ENCODE measurements around the gene PLA2G6. TPM values are rescaled to one million over a fixed set of nuclear protein-coding genes. Genes with fewer than 3 reads are reported as not detected.
"Not testable (repeated sequence)": the region's sequence is repeated elsewhere in the genome, so short reads cannot be mapped to it uniquely, and the experiment has no call there.

Gene PLA2G6
- total and polyA plus RNA-seq, 9 donors = 16.4 to 68.4 (median 39.4) TPM

DNA sequence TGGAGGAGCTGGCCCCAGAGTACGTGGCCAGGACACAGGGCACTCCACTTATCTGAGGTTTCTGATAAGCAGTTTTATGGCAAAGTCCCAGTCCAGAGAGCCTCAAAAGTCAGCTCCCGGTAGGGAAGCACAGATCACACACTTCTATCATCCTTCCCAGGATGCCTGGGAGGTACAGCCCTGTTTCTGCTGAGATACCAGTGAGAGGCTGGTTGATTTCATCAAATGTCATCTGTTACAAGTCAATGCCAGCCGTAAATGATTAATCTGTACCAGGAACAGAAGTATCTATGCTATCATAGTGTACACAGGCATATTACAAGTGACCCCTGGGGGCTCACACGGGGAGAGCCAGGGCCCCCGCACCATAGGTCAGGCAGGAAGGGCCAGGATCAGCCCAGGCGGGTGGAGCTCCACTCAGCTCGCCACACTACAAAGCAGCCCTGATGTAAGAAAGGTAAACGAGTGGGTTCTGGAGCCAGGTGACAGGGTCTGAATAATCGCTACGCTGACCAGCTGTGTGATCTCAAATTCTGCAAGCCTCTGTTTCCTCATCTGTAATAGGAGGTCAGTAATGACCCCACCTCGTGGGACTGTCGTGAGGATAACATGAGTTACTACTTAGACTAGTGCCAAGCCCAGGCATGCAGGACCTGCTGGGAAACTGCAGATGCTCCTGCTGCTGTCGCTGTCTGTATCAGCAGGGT, 17.6 kb downstream of the PLA2G6 start:
- TF ChIP-seq, protein P1, sequence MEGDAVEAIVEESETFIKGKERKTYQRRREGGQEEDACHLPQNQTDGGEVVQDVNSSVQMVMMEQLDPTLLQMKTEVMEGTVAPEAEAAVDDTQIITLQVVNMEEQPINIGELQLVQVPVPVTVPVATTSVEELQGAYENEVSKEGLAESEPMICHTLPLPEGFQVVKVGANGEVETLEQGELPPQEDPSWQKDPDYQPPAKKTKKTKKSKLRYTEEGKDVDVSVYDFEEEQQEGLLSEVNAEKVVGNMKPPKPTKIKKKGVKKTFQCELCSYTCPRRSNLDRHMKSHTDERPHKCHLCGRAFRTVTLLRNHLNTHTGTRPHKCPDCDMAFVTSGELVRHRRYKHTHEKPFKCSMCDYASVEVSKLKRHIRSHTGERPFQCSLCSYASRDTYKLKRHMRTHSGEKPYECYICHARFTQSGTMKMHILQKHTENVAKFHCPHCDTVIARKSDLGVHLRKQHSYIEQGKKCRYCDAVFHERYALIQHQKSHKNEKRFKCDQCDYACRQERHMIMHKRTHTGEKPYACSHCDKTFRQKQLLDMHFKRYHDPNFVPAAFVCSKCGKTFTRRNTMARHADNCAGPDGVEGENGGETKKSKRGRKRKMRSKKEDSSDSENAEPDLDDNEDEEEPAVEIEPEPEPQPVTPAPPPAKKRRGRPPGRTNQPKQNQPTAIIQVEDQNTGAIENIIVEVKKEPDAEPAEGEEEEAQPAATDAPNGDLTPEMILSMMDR (IDR thresholded peaks at IDR 0.05) = no peak
- TF ChIP-seq EP300 (IDR thresholded peaks at IDR 0.05) (no peak), POLR2A (IDR thresholded peaks at IDR 0.05) (no peak)
- Histone ChIP-seq H3K9me3 (no peaks in the 10 kb centered on the region), H3K4me1 (ENCODE audit: insufficient read depth) (no peaks in the 10 kb centered on the region), H3K27me3 (no peaks in the 10 kb centered on the region), H3K27ac (no peak overlapping the region), H3K4me3 (no peak overlapping the region), H3K36me3 (no peaks in the 10 kb centered on the region)
- intact Hi-C loops (cut with DNase I) = loop anchor here in 1 of 4 donors (5.0 kb wide), 1 partner anchor 268 kb away; no protein-coding TSS in a partner anchor
- no peak for DNase-seq
- WGBS, 3 donors = 71 to 76% (median 75%) methylated on average over 13 of the region's 13 CpGs

DNA sequence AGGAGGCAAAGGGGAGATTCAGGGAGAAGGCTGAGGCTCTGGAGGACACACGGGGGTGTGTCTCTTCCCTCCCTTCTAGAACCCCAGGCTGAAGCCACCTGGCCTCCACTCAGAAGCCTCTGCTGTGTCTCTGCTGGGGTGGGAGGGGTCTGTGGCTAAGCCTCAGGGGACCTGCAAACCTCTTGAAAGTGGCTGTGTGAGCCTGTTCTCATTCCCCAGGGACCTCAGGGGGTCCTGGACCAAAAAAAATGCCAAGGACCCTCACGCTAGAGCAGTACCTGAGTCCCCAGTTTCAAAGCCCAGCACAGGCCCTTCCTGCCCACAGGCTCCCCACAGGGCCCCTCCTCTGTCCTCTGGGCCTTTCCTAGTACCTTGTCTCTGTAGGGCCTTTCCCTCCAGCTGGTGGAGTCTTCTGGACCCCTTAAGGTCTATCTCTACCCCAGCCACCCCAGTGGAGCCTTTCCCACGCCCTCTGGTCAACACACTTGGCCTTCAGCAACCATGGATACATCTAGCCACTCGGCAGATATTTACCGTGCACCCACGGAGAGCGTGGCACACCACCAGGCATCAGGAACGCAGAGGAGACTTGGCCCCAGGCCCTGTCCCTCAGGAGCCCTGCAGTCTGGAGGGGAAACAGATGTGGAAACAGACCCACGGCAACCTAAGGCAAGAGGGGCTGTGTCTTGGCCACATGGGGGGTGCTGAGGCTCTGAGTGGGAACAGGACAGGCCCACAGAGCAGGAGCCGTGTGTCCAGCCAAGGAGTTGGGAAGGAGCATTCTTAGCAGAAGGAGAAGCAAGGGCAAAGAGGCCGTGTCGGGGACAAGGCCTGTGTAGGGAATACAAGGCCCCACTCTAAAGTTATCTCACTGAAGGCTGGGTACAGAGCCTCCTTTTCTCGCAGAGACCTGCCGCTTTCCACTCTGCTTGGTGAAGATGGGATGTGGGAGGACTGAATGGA, 18.5 kb downstream of the PLA2G6 start:
- H3K4me1 ChIP-seq (ENCODE audit: insufficient read depth) = no peaks in the 10 kb centered on the region
- WGBS, 3 donors = 81 to 85% (median 85%) methylated on average over 14 of the region's 14 CpGs
- H3K27ac ChIP-seq = no peak overlapping the region
- H3K27me3 ChIP-seq = no peaks in the 10 kb centered on the region
- no peaks in the 10 kb centered on the region for H3K9me3 ChIP-seq
- intact Hi-C loops (cut with DNase I) = loop anchor here in 1 of 4 donors (5.0 kb wide), 1 partner anchor 269 kb away; no protein-coding TSS in a partner anchor
- DNase-seq = no peak
- H3K36me3 ChIP-seq = no peaks in the 10 kb centered on the region
- no peak overlapping the region for H3K4me3 ChIP-seq
- no peak for TF ChIP-seq POLR2A (IDR thresholded peaks at IDR 0.05)
- TF ChIP-seq EP300 (IDR thresholded peaks at IDR 0.05) = no peak
- TF ChIP-seq, protein P1 (IDR thresholded peaks at IDR 0.05) = no peak

DNA sequence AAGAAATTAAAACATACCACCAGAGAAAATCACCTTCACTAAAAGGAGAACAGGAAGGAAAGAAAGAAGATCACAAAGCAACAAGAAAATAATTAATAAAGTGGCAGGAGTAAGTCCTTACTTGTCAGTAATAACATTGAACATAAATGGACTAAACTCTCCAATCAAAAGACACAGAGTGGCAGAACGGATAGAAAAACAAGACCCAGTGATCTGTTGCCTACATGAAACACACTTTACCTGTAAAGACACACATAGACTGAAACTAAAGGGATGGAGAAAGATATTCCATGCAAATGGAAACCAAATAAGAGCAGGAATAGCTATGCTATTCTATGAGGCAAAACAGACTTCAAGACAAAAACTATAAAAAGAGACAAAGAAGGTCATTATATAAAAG, 25.9 kb downstream of the PLA2G6 start:
- no peak overlapping the region for H3K4me3 ChIP-seq
- 89 to 97% (median 95%) methylated on average over 1 of the region's 1 CpG for WGBS, 3 donors
- no peak for DNase-seq

DNA sequence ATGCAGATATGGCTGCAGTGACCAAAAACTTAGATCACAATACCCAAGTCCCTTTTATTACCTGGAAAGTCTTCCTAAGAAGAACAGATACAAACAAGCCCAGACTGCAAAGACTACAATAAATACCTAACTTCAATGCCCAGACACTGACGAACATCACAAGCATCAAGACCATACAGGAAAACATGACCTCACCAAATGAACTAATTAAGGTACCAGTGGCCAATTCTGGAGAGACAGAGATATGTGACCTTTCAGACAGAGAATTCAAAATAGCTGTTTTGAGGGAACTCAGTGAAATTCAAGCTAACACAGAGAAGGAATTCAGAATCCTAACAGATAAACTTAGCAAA, 27.1 kb downstream of the PLA2G6 start:
- 55 to 66% (median 65%) methylated on average over 1 of the region's 1 CpG for whole genome bisulfite sequencing, 3 donors
- H3K36me3 ChIP-seq; H3K9me3 ChIP-seq; H3K4me3 ChIP-seq; H3K27me3 ChIP-seq; intact Hi-C loops (cut with DNase I); DNase-seq; H3K4me1 ChIP-seq (ENCODE audit: insufficient read depth); H3K27ac ChIP-seq: not testable (repeated sequence)

More for the DNA sequence above, 25.9 kb downstream of the PLA2G6 start:
- no peaks in the 10 kb centered on the region for H3K9me3 ChIP-seq
- intact Hi-C loops (cut with DNase I) = no loop called here
- TF ChIP-seq, protein P1 (IDR thresholded peaks at IDR 0.05) = no peak
- TF ChIP-seq POLR2A (IDR thresholded peaks at IDR 0.05) (no peak), EP300 (IDR thresholded peaks at IDR 0.05) (no peak)
- no peak overlapping the region for H3K27ac ChIP-seq
- H3K36me3 ChIP-seq = no peaks in the 10 kb centered on the region
- H3K4me1 ChIP-seq (ENCODE audit: insufficient read depth) = no peaks in the 10 kb centered on the region
- no peaks in the 10 kb centered on the region for H3K27me3 ChIP-seq

All from ovary (tissue), 9 donors.